HG02798 (cell line): Measurements from ENCODE around the gene FCN1.

Experiments
- ATAC-seq: cut with Tn5 transposase; IDR thresholded peaks from one replicate; pipeline ENCODE4 v1.9.1; 2021; ENCODE audit warnings: mild to moderate bottlenecking; ENCODE audit not compliant: unreplicated experiment, poor library complexity

The FCN1 gene

DNA sequence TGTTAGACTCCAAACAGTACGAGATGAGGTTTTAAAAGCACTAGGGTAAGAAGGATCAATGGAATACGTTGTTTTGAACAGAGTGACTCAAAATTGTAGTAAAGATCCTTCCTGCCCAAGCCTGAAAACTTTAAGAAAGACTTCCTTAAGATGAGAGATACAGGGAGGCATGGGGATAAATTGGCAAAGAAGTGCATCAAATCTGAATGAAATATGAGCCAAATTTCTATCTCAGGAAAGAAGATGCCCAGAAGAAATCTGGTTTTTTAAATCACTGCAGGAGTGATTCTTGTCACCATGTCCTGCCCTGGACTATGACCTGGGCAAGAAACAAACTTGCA lies 22.2 kb downstream of the FCN1 start:
- ATAC-seq: no peak

GRCh38 chr9:134895097-134895496 lies 22.6 kb downstream of the FCN1 start:
- ATAC-seq: no peak

- no peak for ATAC-seq
Measured at GRCh38 chr9:134894136-134894860, 23.4 kb downstream of the FCN1 start.

DNA sequence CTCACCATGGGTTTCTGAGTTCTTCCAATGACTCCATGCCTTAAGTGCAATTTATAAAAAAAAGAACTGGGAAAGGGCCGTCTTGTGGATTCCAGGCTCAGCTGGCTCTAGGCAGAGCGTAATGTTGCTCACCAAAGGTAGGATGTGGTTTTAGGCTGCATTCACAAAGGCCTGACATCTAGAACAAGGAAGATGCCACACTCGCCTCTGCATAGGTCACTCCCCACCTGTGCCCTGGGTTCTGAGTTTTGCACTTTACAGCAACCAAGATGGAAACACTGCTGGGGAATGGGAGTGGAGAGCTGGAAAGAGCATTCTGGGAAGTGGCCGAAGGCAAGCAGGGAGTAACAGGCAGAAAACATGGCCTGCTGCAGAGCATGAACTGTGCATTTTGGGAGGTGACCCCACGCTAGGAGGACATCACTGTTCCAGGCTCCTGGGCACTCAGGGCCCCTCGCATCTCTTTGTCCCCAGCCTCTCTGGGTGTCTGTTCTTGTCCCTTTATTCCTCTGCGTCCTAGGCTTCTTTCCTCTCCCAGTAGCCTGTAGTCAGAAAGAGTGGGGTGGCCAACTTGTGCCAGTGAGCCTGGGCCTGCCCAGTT lies 24.8 kb downstream of the FCN1 start:
- ATAC-seq: no peak

- no peak for ATAC-seq
Measured at GRCh38 chr9:134892221-134892620, 25.5 kb downstream of the FCN1 start.

DNA sequence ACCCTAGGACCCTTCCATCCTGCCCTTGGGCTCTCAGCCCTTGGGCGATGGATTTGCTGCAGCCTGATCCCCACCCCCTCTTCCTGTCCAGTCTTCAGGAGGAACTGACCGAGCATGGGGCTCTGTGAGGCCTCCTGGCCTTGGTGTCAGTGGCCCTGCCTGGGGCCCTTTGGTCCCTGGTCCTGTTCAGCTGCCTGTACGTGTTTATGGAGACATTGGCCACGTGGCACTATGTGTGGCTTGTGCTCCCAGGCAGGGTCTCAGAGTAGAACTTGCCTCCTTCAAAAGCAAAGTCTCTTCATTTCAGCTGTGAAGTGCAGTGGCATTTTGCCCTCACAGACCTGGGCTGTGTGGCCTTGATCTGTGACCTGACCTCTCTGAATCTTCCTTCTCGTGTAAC lies 26.0 kb downstream of the FCN1 start:
- no peak for ATAC-seq

- no peak for ATAC-seq
Measured at GRCh38 chr9:134891053-134891452, 26.7 kb downstream of the FCN1 start.

DNA sequence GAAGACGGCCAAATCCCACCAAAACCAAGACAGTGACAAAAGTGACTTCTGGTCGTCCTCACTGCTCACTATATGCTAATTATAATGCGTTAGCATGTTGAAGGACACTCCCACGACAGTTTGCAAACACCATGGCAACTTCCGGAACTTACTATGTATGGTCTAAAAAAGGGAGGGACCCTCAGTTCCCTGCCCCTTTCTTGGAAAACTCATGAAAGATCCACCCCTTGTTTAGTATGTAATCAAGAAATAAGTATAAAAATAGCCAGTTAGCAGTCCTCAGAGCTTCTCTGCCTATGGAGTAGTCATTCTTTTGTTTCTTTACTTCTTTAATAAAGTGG lies 27.6 kb downstream of the FCN1 start:
- no peak for ATAC-seq

GRCh38 chr9:134889386-134890154 lies 28.1 kb downstream of the FCN1 start:
- no peak for ATAC-seq

DNA sequence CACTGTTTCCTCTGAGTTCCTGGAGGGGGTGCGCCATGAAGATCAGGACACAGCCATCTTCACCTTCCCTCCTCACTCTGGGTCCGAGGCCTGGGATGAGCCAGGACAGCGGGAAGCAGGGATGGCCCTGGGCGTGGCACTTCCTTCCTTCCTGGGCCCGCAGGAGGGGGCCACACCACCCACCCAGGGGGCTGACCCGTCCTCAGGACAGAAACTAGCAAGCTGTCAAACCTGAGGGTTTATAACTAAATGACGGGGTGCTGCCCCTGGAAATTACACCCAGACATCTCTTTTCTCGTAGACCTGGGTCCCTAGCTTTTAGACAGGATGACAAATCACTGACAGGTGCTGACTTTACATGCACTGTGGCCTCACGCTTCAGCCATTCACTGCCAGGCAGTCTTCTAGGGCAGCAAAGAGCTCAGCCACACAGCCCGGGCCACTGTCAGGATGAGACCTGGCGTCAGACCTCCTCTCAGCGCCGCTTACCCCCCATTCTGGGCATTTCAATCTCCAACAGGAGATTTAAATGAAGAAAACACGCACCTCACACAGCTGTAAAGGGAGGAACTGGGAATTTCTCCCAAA lies 29.0 kb downstream of the FCN1 start:
- no peak for ATAC-seq

GRCh38 chr9:134887686-134888602 lies 29.8 kb downstream of the FCN1 start:
- ATAC-seq: no peak

DNA sequence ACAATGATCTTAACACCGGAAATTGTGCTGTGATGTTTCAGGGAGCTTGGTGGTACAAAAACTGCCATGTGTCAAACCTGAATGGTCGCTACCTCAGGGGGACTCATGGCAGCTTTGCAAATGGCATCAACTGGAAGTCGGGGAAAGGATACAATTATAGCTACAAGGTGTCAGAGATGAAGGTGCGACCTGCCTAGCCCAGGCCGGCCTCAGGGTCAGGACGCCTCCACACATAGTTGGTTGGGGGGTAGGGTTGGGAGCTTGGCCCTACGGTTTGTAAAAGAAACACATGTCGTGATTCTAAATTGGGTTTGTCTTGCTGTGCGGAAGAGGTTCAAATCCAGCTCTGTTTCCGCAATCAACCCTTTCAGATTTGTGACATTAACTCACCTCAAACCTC lies 30.5 kb downstream of the FCN1 start:
- no peak for ATAC-seq

DNA sequence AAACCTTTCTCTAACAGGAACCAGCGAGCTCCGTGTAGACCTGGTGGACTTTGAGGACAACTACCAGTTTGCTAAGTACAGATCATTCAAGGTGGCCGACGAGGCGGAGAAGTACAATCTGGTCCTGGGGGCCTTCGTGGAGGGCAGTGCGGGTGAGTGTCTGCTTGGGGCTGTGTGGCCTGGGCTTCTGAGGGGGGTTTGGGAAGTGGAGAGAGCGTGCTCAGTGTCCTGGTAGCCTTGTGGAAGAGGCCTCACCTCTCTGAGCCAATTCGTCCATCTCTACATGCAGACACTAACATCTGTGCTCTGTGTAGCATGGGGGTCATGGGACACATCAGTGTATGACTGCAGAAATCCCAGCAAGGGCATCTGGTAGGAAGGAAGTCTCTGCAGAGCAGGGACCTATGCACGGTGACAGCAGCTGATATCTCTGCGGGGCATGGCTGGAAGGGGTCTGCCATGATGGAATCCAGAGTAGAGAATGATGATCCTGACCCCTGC lies 31.2 kb downstream of the FCN1 start:
- no peak for ATAC-seq

- no peak for ATAC-seq
Measured at GRCh38 chr9:134885679-134886412, 31.9 kb downstream of the FCN1 start.

- no peak for ATAC-seq
Measured at GRCh38 chr9:134885001-134885678, 32.6 kb downstream of the FCN1 start.

GRCh38 chr9:134884492-134884891 lies 33.2 kb downstream of the FCN1 start:
- ATAC-seq: no peak

DNA sequence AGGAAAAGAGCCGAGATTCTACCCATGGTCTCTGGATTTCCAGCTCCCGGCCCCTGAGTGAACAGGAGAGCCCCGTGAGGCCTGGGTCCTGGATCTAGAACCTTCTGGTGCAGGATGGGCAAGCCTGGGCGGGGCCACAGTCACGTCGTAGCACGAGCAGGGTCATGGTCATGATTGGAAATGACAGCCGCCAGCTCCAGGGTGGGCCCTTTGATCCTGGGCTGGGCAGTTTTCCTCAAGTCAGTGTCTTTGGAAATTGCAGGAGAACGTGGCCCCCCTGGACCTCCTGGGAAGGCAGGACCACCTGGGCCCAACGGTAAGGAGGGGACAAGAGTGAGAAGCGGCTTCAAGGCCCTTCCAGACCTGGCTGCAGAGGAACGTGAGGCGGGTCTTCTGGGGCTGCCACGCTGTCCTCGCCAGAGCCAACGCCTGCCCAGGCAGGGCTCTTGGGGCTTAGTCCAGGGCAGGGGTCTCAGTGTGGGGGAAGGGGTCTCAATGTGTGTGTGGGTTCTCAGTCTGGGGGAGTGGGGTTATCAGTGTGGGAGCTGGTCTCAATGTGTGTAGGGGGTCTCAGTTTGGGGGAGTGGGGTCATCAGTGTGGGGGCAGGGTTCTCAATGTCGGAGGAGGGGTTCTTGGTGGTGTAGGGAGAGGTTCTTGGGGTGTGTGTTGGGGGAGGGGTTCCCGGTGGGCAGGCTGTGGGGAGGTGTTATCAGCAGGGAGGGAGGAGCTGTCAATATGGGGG lies 34.5 kb downstream of the FCN1 start:
- ATAC-seq: no peak

- ATAC-seq: no peak
Measured at GRCh38 chr9:134882204-134882785, 35.4 kb downstream of the FCN1 start.
